GM03348 (cell line): ENCODE measurements around the gene RSU1.

Experiments used
- DNase-seq: peaks from one replicate; pipeline ENCODE4 v3.0.0; 2012; ENCODE audit warnings: low spot score

RSU1 gene

DNA sequence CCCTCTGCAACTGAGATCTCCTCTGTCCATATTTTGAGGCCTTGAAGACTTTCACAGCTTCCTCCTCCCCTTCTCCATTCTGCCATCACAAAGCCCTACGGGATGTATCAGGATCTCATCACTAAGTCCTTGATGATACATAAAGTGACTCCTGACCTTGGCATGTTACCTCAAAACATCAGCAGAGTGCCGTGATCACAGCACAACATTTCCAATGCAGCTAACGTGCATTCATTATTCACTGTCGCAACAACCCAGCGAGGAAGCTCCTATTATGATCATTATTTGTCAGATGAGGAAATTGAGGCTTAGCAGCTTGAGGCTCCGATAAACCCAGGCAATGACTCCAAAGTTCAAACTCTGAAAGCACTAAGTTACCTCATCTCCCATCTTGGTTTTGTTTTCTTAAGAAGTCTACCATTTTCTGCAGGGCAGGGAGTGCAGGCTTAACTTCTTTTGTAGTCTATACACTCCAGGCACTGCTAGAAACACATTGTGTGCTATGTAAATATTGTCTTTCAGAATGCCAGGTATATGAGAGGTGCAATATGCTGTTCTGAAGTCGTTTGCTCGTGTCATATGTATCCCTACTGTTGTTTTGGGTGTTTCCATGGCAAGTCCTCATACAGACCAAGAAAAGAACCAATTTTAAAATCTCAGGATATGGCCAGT lies 215.0 kb downstream of the RSU1 start:
- DNase-seq: no peak

DNA sequence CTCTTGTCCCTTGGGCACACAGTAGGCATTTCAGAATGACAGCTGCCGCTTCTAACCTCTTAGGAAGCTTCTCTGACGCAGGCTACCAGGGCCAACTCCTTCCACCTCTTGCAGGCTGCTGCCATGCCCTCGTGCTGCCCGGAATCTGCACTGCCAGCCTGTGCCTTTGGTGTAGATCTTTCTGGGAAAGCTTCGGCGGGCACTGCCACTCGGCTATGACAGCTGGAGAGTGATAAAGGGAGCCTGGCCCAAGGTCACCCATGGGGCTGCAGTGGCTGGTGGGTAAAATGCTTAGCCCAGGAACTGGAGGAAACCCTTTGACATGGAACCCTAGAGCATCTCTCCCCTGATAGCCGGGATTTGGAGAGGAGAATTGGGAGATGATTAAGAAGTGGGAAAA lies 217.6 kb downstream of the RSU1 start:
- DNase-seq: no peak

DNA sequence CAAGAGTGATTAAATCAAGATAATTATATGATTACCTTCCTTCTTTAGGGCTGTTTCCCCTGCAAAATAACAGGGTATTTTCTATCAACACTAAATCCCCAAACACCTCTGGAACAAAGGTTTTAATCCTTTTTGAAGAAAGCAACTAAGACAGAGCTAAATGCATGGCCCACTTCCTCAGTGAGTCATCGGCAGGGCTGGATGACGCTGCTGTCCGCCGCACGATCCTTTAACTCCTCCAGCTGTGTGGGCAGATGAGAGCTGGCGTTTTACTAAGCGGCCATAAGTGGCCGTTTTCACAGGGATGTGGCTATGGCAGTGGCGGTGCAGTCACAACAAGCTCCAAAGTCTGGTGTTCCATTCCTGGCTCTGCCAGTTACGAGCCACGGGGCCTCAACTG lies 219.6 kb downstream of the RSU1 start:
- DNase-seq: no peak

DNA sequence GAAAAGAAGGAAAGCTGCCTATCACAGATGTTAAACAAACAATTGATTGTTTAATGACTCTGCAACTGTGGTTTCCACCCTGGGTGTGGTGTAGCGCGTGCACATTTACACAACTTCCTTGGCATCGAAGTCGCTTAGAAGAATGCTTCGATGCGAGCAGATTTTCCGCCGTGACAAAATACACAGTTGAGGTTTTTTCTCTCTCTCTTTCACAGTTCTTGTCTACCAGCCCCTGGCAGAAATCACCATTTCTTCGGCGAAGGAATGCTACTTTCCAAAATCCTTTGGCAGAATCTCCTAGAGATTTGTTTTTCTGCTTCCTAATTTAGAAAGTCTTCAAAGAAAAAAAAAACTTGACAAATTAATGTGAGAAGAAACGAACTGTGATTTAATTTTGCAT lies 224.8 kb downstream of the RSU1 start:
- no peak for DNase-seq

DNA sequence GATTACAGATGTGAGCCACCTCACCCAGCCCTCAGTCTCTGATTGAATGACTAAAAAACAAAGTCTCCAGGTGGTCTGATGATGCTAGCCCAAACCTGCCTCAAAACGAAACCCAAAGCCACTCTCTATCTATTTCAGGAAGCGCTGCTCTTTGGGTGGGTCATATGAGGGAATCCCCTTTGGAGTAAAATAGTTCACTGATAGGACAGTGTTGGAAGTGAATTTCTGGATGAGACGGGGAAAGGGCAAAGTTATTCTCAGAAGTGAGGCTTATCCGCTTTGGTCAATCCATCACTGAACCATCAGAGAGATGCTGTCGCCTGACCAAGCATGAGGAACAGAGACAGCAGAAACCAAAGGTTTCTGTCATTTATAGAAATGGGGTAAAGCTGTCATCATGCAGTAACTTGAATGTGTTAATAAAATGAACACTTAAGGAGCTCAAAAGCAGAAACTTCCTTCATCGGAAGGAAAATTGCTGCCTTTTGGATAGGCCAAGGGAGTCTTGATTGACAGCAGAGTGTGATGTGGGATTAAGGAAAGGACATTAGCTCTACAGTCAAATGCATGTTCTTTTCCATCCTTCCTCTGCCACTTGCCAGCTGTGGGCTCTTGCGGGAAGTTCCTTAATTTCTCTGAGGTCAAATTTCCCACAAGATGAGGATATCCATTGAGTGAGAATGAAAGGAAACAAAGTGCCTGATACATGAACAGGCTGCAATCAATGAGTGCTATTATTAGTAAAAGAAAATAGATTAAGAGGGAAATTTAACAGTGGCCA lies 230.7 kb downstream of the RSU1 start:
- no peak for DNase-seq

DNA sequence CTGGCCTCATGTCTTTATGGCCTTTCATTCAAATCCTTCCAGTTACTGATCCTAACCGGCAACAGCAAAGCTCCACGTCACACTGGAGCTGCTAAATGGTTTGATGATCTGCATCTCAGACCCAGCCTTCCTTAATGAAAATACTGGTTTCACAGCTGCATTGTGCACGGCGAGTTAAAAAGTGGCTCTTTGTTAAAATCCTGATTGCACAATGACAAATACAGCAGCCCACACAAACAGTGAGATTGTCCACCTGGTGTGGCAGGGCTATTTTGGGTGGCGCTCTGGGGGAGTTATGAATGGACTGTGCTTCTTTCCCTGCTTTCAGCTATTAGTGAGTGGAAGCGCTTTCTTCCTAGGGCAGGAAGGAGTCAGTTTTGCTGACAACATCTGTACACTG lies 232.1 kb downstream of the RSU1 start:
- DNase-seq: no peak

DNA sequence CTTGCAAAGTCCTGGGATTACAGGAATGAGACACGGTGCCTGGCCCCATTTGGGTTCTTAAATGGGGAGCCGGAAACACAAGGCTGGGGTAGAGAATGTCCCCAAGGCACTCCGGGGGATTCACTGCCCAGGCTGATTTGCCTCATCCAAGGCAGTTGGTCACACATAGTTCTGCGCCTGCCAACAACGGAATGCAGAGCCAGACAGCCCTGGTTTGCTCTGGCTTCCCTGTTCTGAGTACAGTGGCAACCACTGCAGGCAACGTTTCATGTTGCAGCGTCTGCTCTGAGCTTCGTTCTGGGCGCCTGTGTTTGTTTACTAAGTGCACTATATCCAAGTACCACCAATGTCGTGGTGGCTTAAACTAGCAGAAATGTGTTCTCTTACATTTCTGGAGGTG lies 233.8 kb downstream of the RSU1 start:
- DNase-seq: no peak

DNA sequence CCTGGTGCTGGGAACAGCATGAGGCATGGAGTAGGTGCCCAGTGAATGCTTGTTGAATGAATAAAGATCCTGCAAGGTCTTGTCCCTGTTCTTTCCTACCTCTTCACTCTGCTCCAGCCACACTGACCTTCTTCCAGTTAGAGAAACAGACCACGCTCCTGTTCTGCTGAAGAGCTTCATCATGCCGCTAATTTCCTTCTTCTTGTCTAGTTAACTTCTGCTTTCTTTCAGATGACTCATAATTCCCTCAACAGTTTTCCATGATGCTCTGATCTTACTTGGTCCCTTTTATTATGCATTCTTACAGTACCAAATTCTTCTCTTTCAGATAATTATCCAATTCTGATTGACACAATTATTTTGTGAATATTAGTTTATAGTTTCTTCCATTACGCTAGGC lies 236.0 kb downstream of the RSU1 start:
- no peak for DNase-seq

DNA sequence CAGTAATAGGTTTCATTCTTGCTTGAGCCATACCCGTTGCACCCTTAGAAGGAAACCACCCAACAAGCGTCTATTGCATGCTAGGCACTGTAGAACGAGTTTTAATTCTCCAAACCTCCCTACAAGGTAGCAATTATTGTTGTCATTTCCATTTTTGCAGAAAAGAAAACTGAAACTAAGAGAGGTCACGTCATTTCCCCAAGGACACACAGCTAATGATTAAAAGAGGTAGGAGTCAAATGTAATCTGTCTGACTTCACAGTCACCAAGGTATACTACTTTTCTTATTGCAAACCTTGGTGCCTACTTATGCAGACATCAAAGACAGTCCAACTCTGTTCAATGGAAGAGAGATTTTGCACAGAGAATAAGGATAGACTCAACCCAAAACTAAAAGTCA lies 246.5 kb downstream of the RSU1 start:
- DNase-seq: no peak

DNA sequence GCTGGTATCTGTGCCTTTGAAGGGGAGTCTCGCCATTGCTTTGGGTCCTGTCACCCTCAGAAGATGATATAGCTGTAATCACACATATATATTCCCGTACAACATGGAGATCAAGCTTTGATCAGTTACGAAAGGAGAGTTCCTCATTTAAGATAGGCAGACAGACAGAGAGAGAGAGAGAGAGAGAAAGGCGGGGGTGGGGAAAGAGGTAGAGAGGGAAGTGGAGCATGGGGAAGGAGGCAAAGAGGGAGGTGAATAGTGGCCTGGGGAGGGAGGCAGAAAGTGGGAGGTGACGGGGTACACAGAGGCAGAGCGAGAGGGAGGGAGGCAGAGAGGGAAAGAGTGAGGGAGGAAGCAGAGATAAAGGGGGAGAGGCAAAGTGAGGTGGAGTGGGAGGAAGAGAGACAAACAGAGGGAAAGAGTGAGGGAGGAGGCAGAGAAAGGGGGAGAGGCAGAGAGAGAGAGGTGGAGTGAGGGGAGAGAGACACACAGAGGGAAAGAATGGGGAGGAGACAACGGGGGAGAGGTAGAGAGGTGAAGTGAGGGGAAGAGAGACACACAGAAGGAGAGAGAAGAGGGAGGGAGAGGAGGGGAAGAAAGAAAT lies 250.9 kb downstream of the RSU1 start:
- DNase-seq: no peak

DNA sequence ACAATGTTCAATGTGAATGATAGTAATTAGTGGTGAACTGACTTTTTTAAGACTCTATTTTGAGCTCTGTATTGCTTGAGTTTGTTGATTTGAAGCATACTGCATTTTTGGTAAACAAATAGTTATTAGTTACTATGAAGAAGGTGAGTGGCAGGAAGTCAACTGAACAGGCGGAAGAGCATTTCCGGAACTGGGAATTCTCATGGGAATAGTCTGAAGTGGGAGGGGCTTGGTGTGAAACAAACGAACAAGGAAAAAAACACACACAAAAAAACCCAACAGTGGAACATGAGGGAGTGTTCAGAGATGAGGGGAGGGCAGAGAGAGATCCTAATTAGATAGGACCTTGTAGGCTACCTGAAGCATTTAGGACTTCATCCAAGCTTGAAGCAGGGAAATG lies 251.6 kb downstream of the RSU1 start:
- no peak for DNase-seq

DNA sequence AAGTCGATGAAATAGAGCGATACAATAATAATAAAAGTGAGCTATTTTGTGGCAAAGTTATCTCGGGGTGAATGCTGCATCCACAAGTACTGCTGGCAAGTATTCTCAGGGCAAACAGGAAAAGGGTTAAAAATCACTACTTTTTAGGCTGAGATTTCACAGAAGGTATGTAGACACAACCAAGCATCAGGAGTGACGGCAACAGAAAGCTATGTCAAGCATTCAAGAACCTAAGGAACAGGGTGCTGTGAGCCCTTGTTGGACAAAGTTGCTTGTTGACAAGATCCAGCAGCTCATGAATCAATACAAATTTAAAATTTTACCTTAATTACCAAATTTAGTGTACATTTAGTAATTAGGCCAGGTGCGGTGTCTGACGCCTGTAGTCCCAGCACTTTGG lies 254.3 kb downstream of the RSU1 start:
- DNase-seq: no peak

DNA sequence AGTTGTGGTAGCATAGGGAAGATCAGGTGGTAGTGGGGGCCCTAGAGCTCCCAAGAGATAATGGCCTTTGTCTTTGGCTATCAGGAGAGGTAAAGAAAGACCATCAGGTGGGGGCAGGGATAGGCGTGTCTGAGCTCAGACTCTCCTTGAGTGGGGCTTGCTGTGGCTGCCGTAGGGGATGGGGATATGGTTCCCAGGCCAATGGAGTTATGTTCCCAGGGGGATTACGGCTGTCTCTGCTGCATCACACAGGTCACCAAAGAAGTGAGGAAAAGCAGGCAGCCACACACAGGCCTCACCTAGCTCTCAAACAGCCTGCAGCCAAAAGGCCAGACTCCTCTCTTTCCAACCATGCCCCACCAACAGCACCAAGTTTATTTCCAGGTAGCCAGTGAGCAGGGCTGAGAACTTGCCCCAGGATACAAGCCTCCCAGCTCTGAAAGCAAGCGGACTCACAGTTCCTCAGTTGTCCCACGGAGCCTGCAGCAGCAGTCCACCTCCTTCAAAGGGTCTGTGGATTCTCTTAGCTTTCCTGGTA lies 257.9 kb downstream of the RSU1 start:
- no peak for DNase-seq

DNA sequence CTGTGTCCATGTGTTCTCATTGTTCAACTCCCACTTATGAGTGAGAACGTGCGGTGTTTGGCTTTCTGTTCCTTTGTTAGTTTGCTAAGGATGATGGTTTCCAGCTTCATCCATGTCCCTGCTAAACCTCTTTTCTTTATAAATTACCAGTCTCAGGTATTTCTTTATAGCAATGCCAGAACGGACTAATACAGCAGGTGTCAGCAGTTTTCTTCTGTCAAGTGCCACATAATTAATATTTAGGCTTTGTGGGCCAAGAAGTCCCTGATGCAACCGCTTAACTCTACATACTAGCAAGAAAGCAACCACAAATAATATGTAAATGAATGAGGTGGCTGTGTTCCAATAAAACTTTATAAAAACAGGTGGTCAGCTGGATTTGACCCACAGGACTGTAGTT lies 269.3 kb downstream of the RSU1 start:
- DNase-seq: no peak

DNA sequence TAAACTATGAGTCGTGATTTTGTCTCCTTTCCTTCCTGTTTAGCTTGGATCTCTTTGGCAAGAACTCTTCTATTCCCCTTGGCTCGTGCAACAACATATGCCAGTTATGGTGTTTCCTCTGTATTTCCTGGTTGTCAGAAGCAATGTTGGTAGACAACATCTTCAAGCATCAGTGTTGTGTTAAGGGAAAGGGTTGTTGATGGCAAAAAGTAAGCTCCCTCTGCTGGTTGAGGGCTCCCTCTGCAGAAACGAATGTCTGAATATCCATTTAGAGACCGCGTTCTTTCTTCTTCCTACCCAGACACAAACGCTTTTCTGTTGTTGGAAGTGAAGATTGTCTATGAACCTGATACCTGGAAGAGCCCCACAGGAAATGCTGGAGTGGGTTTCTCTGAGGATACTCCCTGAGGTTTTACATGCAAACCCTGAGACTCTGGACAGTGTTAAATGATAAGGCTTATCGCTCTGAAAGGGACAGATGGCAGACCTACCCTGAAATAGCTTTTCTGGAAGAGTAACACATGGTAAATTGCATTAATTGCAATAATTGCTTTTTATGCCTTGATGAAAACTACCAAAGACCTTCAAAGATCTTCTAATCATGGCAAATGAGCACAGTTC lies 272.0 kb downstream of the RSU1 start:
- peak; percentile 78 for DNase-seq

DNA sequence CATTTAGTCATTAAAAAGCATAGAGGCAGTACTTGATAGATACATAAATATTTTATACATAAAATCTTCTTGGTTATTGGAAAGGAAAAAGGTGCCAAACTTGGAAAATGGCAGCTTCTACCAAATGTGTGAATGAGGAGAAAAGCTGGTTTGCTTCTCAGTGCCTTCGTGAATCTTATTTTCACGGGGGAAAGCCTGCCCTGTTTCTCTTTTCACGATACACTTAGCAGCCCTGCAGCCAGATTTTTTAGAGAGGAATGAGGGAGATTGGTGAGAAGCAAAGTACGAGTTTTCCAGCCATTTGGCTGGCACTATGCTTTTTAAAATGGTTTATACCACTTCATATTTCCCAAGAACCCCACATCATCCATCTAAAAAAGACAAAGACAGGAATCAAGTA lies 272.6 kb downstream of the RSU1 start:
- DNase-seq: no peak

DNA sequence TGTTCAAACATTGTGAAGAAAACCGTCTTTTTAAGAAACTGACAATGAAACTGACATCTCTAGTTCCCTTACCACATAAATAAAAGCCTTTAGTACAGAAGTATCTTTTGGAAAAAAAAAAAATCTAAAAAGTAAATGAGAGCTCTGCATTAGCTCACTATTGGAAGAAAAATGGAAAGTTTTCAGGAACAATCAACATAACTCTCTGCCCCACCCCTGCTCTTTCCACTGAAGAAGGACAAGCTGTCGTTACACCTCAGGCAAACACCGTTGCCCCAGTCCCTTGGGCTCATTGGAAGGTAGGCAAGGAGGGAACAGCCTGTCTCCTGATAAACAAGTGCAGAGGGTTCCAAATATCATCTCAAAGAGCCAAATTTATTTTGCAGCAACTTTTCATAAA lies 273.1 kb downstream of the RSU1 start:
- DNase-seq: no peak
